ENCODE data around the gene LCP2. TPM values are rescaled to one million over a fixed set of nuclear protein-coding genes. Genes with fewer than 3 reads are reported as not detected.

The LCP2 gene
- polyA plus RNA-seq, 2 of the 4 experiments (the other 2 are of a cell fraction): not detected

- FAIRE-seq (no peak), ATAC-seq (no peak), DNase-seq (ENCODE audit: low read depth in 1 of 2, low spot score in 1 of 2) (no peak)
- Histone ChIP-seq H3K9me3 (no peaks in the 10 kb centered on the region), H3K27ac (no peak overlapping the region), H3K4me2 (no peak overlapping the region), H3K4me3 (no peak overlapping the region), H3K4me1 (peaks cover 12% of the 10 kb centered on the region; the same call in 2 of the 3 replicates)
- POLR2A ChIA-PET: no interaction called here
- CTCF ChIA-PET: interaction anchor here (1.2 to 4.6 kb wide), 14 partner anchors 10 to 522 kb away, joined by 3 to 43 read pairs (median 6); no protein-coding TSS in a partner anchor
- no peak for TF ChIP-seq HEYL (CRISPR knock-in tag; IDR thresholded peaks at IDR 0.05)
- no peak for TF ChIP-seq POLR2AphosphoS2 (conservative IDR thresholded peaks at IDR 0.05; ENCODE audit: low read length)
- no peak for TF ChIP-seq ESRRA (IDR thresholded peaks at IDR 0.05; ENCODE audit: borderline replicate concordance, low read length)
- no peak for TF ChIP-seq USF2 (IDR thresholded peaks at IDR 0.05)
- no peak for TF ChIP-seq PBX3 (IDR thresholded peaks at IDR 0.05)
- no peak for TF ChIP-seq HOXB5 (CRISPR knock-in tag; IDR thresholded peaks at IDR 0.05)
- no peak for TF ChIP-seq EHF (CRISPR knock-in tag; IDR thresholded peaks at IDR 0.05)
- no peak for TF ChIP-seq BHLHE40 (IDR thresholded peaks at IDR 0.05; ENCODE audit: low read depth, low read length)
- no peak for TF ChIP-seq CBX8 (IDR thresholded peaks at IDR 0.05)
- TF ChIP-seq SMC3 (IDR thresholded peaks at IDR 0.05): no peak
- no peak for TF ChIP-seq HOXA7 (CRISPR knock-in tag; IDR thresholded peaks at IDR 0.05)
- TF ChIP-seq PHF8 (IDR thresholded peaks at IDR 0.05; ENCODE audit: borderline replicate concordance, low read depth): no peak
- TF ChIP-seq E2F6 (IDR thresholded peaks at IDR 0.05; ENCODE audit: borderline replicate concordance, low read depth): no peak
- TF ChIP-seq FOSL2 (IDR thresholded peaks at IDR 0.05): no peak
- no peak for TF ChIP-seq FOSL2 (CRISPR knock-in tag; IDR thresholded peaks at IDR 0.05)
- 78% methylated on average over 7 of the region's 7 CpGs for WGBS (ENCODE audit: missing lambda C conversion rate)
Measured at GRCh38 chr5:170269579-170269978, 28.0 kb downstream of the LCP2 start.

- no peak for DNase-seq (ENCODE audit: low read depth in 1 of 2, low spot score in 1 of 2)
Measured at GRCh38 chr5:170268884-170269283, 28.7 kb downstream of the LCP2 start.

More at GRCh38 chr5:170268884-170269283, 28.7 kb downstream of the LCP2 start:
- ChIA-PET CTCF (interaction anchor here (0.8 to 4.6 kb wide), 17 partner anchors 10 to 522 kb away, joined by 3 to 43 read pairs (median 4); partner anchors contain the start of gene C5orf58), POLR2A (no interaction called here)
- Histone ChIP-seq H3K4me3 (no peak overlapping the region), H3K9me3 (no peaks in the 10 kb centered on the region), H3K4me2 (no peak overlapping the region), H3K4me1 (peaks cover 9% of the 10 kb centered on the region; the same call in 2 of the 3 replicates), H3K27ac (no peak overlapping the region)
- WGBS (ENCODE audit: missing lambda C conversion rate): 39% methylated on average over 3 of the region's 3 CpGs
- TF ChIP-seq KDM5A (IDR thresholded peaks at IDR 0.05) (no peak), HES2 (IDR thresholded peaks at IDR 0.05) (no peak), JUNB (IDR thresholded peaks at IDR 0.05) (no peak), E2F6 (IDR thresholded peaks at IDR 0.05; ENCODE audit: borderline replicate concordance, low read depth) (no peak), FOSB (CRISPR knock-in tag; IDR thresholded peaks at IDR 0.05) (no peak), EP300 (IDR thresholded peaks at IDR 0.05) (no peak), MAFK (IDR thresholded peaks at IDR 0.05; ENCODE audit: partially characterized antibody) (no peak), RCOR1 (IDR thresholded peaks at IDR 0.05; ENCODE audit: low read depth, low read length) (no peak), ZSCAN20 (CRISPR knock-in tag; IDR thresholded peaks at IDR 0.05) (no peak), ZNF302 (CRISPR knock-in tag; IDR thresholded peaks at IDR 0.05) (no peak), SREBF2 (IDR thresholded peaks at IDR 0.05) (no peak), NFE2L2 (conservative IDR thresholded peaks at IDR 0.05; ENCODE audit: low read length) (no peak), CEBPB (IDR thresholded peaks at IDR 0.05) (no peak), NR3C1 (IDR thresholded peaks at IDR 0.05) (no peak), MAX (IDR thresholded peaks at IDR 0.05) (no peak), CBX2 (IDR thresholded peaks at IDR 0.05; ENCODE audit: borderline replicate concordance, low read depth) (no peak), RNF2 (IDR thresholded peaks at IDR 0.05; ENCODE audit: borderline replicate concordance, low read depth) (no peak), CHD4 (IDR thresholded peaks at IDR 0.05; ENCODE audit: borderline replicate concordance) (no peak), GATA3 (IDR thresholded peaks at IDR 0.05; ENCODE audit: borderline replicate concordance) (no peak), MYC (IDR thresholded peaks at IDR 0.05; ENCODE audit: borderline replicate concordance, low read length) (no peak)
- FAIRE-seq: no peak
- ATAC-seq: no peak

All from A549 (cell line).